HG02840 (cell line): ENCODE results near the gene IFNW1.
A peak's percentile ranks its signal among the peaks of the same experiment; 100 is the strongest.
"Not testable (repeated sequence)": the region's sequence is repeated elsewhere in the genome, so short reads cannot be mapped to it uniquely, and the experiment has no call there.

Experiments used
- ATAC-seq: cut with Tn5 transposase; IDR thresholded peaks from one replicate; pipeline ENCODE4 v1.9.1; 2021; ENCODE audit warnings: mild to moderate bottlenecking, moderate library complexity, moderate number of reproducible peaks; ENCODE audit not compliant: unreplicated experiment, low FRiP score

IFNW1 gene

GRCh38 chr9:21141427-21141882, at the start of gene IFNW1:
IFNW1 (minus strand) TSS chr9:21141832; CDS start chr9:21141570, 262 bp downstream.
- no peak for ATAC-seq

- not testable (repeated sequence) for ATAC-seq
Measured at GRCh38 chr9:21187487-21187886, 45.9 kb upstream of the IFNW1 start, which contains the start of gene IFNA4. IFNA4 (minus strand) TSS chr9:21187587; CDS start chr9:21187531, 56 bp downstream.

GRCh38 chr9:21182810-21183736, 41.4 kb upstream of the IFNW1 start:
- peak; percentile 87 for ATAC-seq

GRCh38 chr9:21174671-21175070, 33.0 kb upstream of the IFNW1 start:
- ATAC-seq = no peak

- no peak for ATAC-seq
Measured at GRCh38 chr9:21172156-21172555, 30.5 kb upstream of the IFNW1 start.

GRCh38 chr9:21171351-21171750, 29.7 kb upstream of the IFNW1 start:
- no peak for ATAC-seq

- not testable (repeated sequence) for ATAC-seq
Measured at GRCh38 chr9:21166560-21166959, 24.9 kb upstream of the IFNW1 start, which contains the start of gene IFNA21. IFNA21 (minus strand) TSS chr9:21166660; CDS start chr9:21166612, 48 bp downstream.

- ATAC-seq = no peak
Measured at GRCh38 chr9:21165516-21165915, 23.9 kb upstream of the IFNW1 start.

GRCh38 chr9:21160178-21160577, 18.5 kb upstream of the IFNW1 start:
- peak; percentile 91 for ATAC-seq

GRCh38 chr9:21155501-21155900, 13.9 kb upstream of the IFNW1 start:
- ATAC-seq = no peak

GRCh38 chr9:21154018-21154608, 12.5 kb upstream of the IFNW1 start:
- peak; percentile 77 for ATAC-seq

GRCh38 chr9:21153336-21154017, 11.8 kb upstream of the IFNW1 start:
- peak; percentile 15 for ATAC-seq

- no peak for ATAC-seq
Measured at GRCh38 chr9:21144603-21145002, 3.0 kb upstream of the IFNW1 start.

- ATAC-seq = no peak
Measured at GRCh38 chr9:21137020-21137419, 4.6 kb downstream of the IFNW1 start.

- ATAC-seq = no peak
Measured at GRCh38 chr9:21135736-21136135, 5.9 kb downstream of the IFNW1 start.

- ATAC-seq = not testable (repeated sequence)
Measured at GRCh38 chr9:21128186-21128585, 13.4 kb downstream of the IFNW1 start.

GRCh38 chr9:21121595-21122251, 19.9 kb downstream of the IFNW1 start:
- ATAC-seq = no peak

- no peak for ATAC-seq
Measured at GRCh38 chr9:21121079-21121478, 20.6 kb downstream of the IFNW1 start.

- no peak for ATAC-seq
Measured at GRCh38 chr9:21119093-21119770, 22.4 kb downstream of the IFNW1 start.

- no peak for ATAC-seq
Measured at GRCh38 chr9:21114311-21114710, 27.3 kb downstream of the IFNW1 start.
